ENCODE measurements around the gene OR10AG1.

Gene OR10AG1, protein sequence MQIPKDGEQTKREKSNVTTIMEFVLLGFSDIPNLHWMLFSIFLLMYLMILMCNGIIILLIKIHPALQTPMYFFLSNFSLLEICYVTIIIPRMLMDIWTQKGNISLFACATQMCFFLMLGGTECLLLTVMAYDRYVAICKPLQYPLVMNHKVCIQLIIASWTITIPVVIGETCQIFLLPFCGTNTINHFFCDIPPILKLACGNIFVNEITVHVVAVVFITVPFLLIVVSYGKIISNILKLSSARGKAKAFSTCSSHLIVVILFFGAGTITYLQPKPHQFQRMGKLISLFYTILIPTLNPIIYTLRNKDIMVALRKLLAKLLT
- total RNA-seq = 0 reads per million in 4 experiments

DNA sequence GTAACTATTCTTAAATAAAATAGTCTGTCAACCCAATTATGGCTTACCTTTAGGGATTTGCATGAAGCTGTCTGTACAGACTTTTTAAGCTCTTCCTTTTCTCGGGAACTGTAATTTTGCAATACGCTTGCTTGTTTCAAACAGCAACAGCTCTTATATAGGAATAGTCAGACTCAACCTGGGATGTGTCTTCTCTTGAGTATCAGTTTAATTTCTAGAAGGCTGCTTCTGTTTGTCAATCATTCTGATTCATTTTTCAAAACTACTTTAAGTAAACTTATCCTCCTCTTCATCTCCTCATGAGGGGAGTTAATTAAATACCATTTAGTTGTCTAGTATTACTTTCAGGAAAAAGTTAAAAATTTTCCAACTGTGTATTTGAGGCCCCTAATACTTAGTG lies at the start of gene OR10AG1:
TSS of gene OR10AG1 (minus strand) at position 101 of the 400 bp plus-strand sequence. CDS start at position 63, 38 bp downstream.
- DNase-seq = no peak

DNA sequence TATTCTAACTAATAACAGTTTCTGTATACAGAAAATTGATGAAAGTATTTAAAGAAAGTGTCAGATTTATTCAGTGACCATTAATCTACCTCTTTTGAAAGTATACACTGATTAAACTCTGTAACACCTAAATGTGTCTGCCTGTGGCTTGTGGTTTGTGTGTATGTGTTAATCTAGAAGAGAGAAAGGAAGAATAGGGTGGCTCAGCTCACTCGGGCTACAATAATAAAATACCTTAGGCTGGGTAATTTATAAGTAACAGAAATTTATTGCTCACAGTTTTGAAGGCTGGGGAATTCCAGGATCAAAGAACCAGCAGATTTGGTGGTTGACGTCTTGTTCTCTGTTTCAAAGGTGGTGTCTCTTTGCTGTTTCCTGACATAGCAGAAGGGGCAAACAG lies 44.1 kb upstream of the OR10AG1 start:
- DNase-seq = no peak

DNA sequence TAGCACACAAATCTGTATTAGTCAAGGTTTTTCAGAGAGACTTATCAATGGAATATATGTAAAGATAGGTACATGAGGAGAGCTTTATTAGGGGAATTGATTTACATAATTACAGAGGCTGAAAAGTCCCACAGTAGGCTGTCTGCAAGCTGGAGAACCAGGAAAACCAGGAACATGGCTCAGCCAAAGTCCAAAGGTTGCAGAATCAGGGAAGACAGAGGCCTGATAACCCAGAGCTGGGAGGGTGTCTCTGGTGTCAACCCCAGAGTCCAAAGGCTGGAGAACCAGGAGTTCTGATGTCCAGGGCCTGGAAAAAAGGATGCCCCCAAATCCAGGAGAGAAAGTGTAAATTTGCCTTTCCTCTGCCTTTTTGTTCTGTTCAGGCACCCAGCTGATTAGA lies 41.0 kb upstream of the OR10AG1 start:
- no peak for DNase-seq

DNA sequence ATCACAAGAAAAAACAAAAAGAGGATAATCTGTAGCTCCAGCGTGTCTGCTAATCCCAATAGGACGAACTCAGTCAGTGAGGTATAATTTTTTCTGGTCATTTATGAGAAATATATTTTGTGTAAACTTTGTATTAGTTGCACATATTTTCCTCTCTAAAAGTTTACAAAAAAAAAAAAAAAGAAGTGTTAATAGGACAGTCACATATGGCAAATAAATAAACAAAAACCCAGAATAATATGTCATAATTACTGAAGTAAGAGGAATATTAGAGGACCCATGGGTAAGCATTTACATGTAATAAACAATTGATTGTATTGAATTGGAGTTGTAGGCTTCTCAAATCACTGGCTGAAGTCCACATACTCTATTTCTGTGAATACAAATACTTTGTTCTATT lies 24.8 kb upstream of the OR10AG1 start, which contains the start of gene OR5F1:
TSS of gene OR5F1 (minus strand) at position 101 of the 400 bp plus-strand sequence. CDS start at position 101, 0 bp downstream.
- DNase-seq = no peak

DNA sequence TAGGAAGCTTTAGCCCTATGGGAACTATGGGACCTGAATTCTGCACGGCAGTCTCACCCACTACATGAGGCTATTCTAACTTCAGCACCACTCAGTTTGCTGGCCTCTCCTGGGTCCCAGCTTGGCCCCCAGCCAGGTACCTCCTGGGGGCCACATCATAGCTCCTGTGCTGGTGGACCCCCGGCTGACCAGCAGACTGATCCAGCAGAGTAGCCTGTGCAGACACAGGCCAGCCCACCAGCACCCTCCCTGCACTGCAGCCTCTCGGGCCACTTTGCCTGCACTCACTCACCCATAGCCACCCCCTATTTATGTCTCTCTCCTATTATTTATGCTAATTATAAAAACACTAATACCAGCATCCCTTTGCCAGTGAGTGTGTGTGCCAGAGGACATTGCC lies 1.2 kb upstream of the OR10AG1 start:
- DNase-seq = no peak

DNA sequence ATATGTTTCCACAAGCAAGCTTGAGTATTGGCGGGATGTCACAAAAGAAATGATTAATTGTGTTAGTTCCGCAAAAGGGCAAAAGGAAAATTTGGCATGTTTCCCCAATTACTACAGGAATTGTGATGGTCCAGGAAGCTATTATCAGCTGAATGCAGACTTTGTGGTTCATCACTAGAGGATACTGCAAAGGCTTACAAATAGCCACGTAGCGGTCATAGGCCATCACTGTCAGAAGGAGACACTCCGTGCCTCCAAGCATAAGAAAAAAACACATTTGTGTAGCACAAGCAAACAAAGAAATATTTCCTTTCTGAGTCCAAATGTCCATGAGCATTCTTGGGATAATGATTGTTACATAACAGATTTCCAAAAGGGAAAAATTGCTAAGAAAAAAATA lies 1.8 kb downstream of the OR10AG1 start:
- no peak for DNase-seq

DNA sequence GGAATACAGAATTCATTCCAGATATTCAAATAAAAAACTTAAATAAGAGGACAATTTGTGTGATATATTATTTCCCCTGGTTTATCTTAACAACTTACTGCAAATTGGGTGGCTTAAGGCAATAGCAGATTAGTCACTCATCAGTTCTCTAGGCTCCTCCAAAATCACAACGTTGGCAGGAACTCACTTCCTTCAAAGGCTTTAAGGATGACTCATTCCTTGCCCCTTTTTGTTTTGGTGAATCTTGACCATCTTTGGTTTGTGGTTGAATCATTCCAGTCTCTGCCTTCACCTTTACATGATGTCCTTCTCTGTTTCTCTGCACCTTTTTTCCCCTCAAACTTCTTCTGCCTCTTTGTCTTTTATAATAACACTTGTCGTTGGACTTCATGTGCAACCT lies 3.4 kb downstream of the OR10AG1 start:
- DNase-seq = no peak

DNA sequence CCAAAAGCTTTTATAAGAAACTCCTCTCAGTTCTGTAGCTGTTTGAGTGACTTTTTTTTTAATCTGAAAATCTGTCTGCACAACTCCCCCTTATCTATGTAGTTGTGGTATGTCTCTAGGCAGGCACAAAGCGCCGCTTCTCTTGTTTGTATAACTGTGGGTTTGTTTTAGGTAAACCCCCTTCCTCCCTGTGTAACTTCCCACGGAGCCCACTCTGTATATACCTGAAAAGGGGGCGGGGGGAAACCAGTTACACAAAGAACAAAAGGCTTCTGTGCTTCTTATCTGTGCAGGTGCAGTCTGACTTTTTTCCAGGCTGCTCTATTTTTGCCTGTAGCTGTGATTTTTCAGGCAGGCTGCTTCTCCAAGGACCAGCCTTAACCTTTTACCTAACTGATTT lies 13.2 kb downstream of the OR10AG1 start:
- DNase-seq = no peak

DNA sequence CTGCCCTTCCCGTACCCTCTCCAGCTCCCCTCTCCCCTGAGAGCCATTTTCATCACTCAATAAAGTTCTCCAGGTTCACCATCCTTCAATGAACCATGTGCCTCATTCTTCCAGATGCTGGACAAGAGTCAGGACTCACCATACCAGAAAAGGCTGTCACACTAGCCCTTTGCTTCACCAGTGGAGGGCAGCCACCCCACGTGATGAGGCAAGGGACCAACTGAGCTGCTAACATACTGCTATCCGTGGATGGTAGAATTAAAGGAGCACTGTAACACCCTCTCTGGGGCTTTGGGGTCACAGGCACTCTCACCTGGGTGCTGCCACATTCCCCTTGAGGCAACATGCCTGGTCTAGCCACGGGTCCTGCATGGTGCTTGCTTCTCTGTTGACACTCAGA lies 20.4 kb downstream of the OR10AG1 start:
- DNase-seq = no peak

DNA sequence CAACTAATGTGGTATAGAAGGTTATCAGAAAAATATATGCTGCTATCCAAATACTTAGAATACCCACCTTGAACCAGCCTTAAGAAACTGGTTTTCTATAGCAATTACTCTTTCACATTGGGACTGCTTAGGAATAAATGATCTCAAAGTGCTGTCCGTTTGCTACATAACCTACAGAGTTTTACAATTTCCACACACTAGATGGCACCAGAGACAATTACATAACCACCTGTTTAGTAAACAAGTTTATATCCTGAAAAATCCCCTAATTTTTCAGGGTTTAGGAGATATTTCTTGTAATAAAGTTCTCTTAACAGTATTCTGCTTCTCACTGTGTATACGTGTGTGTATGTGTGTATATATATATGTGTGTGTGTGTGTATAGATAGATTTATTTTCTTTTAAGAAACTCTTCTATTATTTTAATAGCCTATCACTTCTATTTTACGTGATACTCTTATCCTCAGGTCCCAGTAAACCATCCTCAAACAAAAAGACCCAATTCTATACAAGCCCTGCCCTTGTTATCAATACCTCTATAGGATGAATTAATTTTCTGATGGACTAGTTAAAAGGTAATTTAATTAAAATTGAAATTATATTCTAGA lies 26.9 kb downstream of the OR10AG1 start:
- no peak for DNase-seq

DNA sequence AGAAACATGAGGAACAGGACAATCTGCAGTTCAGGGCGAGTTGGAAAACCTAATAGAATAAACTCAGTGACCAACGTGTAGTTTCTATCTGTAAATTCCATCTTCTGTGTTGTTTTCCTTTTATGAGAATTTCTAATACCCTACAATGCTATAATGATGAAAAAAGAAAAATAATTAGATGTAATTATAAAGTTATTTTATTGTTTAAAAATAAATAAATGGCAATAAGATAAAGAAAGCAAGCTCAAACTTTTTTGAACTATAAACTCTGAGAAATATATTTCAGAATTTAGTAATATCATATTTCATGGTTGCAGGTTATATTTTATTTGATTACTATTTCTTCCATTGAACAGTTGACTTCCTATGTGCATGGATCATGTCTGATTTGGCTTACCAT lies 33.4 kb downstream of the OR10AG1 start, which contains the start of gene OR5I1:
TSS of gene OR5I1 (minus strand) at position 101 of the 400 bp plus-strand sequence. CDS start at position 101, 0 bp downstream.
- DNase-seq = no peak

DNA sequence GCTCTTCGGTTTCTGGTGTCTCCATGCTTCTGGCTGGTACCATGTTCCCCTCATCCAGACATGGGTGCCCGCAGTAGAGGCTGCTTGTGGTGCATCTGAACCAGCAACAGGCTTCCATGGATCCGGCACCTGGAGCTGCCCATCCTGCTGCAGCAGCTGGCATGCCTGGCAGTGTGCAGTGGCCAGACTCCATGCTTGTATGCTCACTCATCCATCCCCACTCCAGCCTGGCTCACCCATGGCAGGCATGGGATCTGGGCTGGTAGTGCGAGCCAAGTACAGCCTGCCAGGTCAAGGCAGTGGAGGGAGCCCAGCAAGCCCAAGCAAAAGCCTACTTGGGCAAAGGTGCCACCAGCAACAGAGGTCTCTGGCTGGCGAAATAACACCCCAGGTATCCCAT lies 49.2 kb downstream of the OR10AG1 start:
- no peak for DNase-seq

Measured in effector CD8-positive, alpha-beta T cell (primary cell).